HG02970 (cell line): ENCODE data around the gene PPP1R3A.

Experiments used
- ATAC-seq: cut with Tn5 transposase; IDR thresholded peaks from one replicate; pipeline ENCODE4 v1.9.1; 2021; ENCODE audit warnings: mild to moderate bottlenecking, moderate library complexity, moderate number of reproducible peaks; ENCODE audit not compliant: unreplicated experiment, low FRiP score

PPP1R3A gene

GRCh38 chr7:113880559-113880958 lies 38.2 kb downstream of the PPP1R3A start:
- ATAC-seq = no peak

GRCh38 chr7:113878394-113878992 lies 40.3 kb downstream of the PPP1R3A start:
- no peak for ATAC-seq

GRCh38 chr7:113875224-113875623 lies 43.6 kb downstream of the PPP1R3A start:
- no peak for ATAC-seq

- ATAC-seq = no peak
Measured at GRCh38 chr7:113873554-113874151, 45.2 kb downstream of the PPP1R3A start.

GRCh38 chr7:113872981-113873380 lies 45.8 kb downstream of the PPP1R3A start:
- ATAC-seq = no peak

- ATAC-seq = no peak
Measured at GRCh38 chr7:113867325-113867724, 51.5 kb downstream of the PPP1R3A start.

- ATAC-seq = no peak
Measured at GRCh38 chr7:113856010-113856409, 62.8 kb downstream of the PPP1R3A start.

GRCh38 chr7:113840954-113841353 lies 77.9 kb downstream of the PPP1R3A start:
- no peak for ATAC-seq

- no peak for ATAC-seq
Measured at GRCh38 chr7:113835367-113835766, 83.4 kb downstream of the PPP1R3A start.

GRCh38 chr7:113832196-113832745 lies 86.5 kb downstream of the PPP1R3A start:
- no peak for ATAC-seq

GRCh38 chr7:113831556-113831955 lies 87.3 kb downstream of the PPP1R3A start:
- no peak for ATAC-seq

- no peak for ATAC-seq
Measured at GRCh38 chr7:113828581-113828980, 90.2 kb downstream of the PPP1R3A start.
